Large intestine (tissue), 3 donors: ENCODE results near the gene CXorf65. TPM values are rescaled to one million over a fixed set of nuclear protein-coding genes. Genes with fewer than 3 reads are reported as not detected.

Experiments used
- DNase-seq, 2 donors: peaks; one replicate each; pipeline versions ENCODE4 v3.0.0 to v3.0.0-alpha.2; 2013
- H3K27ac ChIP-seq: one replicate; pipeline ENCODE4 v1.5.1; 2013; ENCODE audit warnings: low read length
- H3K27me3 ChIP-seq: 2 replicates; pipeline ENCODE4 v1.6.1; 2013; ENCODE audit warnings: low read length; ENCODE audit not compliant: control insufficient read depth, insufficient read depth
- H3K36me3 ChIP-seq: 2 replicates; pipeline ENCODE4 v1.6.1; 2013; ENCODE audit warnings: low read length; ENCODE audit not compliant: control insufficient read depth, insufficient read depth
- H3K4me1 ChIP-seq: one replicate; pipeline ENCODE4 v1.6.1; 2013; ENCODE audit warnings: low read length; ENCODE audit not compliant: control insufficient read depth, insufficient read depth
- H3K4me3 ChIP-seq: one replicate; pipeline ENCODE4 v1.5.1; 2013; ENCODE audit warnings: low read length
- H3K9me3 ChIP-seq: one replicate; pipeline ENCODE4 v1.6.1; 2013; ENCODE audit warnings: mild to moderate bottlenecking, low read depth, low read length, moderate library complexity; ENCODE audit not compliant: control insufficient read depth
- WGBS: methylation state at CpG from one replicate; pipeline ENCODE4 v1.1.5; 2013; ENCODE audit warnings: low lambda C conversion rate; ENCODE audit not compliant: insufficient coverage; 5-methylcytosine and 5-hydroxymethylcytosine counted together
- polyA plus RNA-seq: library from polyadenylated mRNA; unstranded; fragments of 120-200 nt; gene quantifications from one replicate; pipeline ENCODE4 v1.2.1, GENCODE V29; 2013

Gene CXorf65
- polyA plus RNA-seq, 1 donor = 1.1 TPM

DNA sequence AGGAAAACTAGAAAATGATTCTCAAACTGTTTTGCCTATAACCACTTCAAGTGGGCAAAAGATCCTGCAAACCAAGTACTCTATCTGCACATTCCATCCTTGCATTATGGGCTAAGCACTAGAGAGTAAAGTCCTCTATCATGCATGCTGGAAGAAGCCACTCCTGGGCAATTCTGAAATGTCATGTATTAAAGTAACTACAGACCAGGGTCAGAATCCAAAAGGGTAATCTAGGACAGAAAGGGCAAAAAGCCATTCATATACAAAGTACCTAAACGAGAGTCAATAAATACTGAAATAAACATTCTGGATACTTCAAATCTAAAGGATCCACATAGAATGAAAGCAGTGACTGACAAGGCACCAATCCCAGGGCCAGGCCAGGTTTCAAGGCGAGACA is 39.5 kb downstream of the CXorf65 start:
- peak overlapping the region; percentile 89 for H3K4me3 ChIP-seq
- peak overlapping the region; percentile 92 for H3K27ac ChIP-seq
- WGBS = no CpG with 5 or more reads among the region's 2 CpGs
- peak; percentile 37 to 64 for DNase-seq
- H3K4me1 ChIP-seq = peaks cover 5% of the 10 kb centered on the region
- no peaks in the 10 kb centered on the region for H3K27me3 ChIP-seq
- H3K9me3 ChIP-seq = no peaks in the 10 kb centered on the region
- H3K36me3 ChIP-seq = peaks cover 4% of the 10 kb centered on the region

DNA sequence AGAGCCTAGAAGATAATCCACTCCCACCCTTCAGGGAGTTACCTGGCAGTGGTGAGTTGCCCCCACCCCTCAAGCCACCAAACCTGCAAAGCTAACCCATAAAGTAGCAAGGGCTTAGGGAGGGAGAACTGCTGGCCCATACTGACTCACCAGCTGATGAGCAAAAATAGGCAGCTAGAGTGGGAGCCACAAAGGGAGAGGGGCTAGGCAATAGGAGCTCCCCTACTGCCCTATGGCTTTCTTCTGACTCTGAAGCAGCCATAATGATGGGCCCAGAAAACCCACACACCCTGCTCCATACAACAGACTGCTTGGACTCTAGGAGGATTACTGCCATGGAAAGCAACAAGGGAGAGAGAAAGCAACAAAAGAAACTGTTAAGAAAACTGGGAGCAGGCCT is 46.4 kb downstream of the CXorf65 start:
- Histone ChIP-seq H3K4me3 (no peak overlapping the region), H3K27ac (no peak overlapping the region), H3K4me1 (no peaks in the 10 kb centered on the region), H3K27me3 (no peaks in the 10 kb centered on the region), H3K36me3 (peaks cover 25% of the 10 kb centered on the region), H3K9me3 (no peaks in the 10 kb centered on the region)
- DNase-seq = no peak

DNA sequence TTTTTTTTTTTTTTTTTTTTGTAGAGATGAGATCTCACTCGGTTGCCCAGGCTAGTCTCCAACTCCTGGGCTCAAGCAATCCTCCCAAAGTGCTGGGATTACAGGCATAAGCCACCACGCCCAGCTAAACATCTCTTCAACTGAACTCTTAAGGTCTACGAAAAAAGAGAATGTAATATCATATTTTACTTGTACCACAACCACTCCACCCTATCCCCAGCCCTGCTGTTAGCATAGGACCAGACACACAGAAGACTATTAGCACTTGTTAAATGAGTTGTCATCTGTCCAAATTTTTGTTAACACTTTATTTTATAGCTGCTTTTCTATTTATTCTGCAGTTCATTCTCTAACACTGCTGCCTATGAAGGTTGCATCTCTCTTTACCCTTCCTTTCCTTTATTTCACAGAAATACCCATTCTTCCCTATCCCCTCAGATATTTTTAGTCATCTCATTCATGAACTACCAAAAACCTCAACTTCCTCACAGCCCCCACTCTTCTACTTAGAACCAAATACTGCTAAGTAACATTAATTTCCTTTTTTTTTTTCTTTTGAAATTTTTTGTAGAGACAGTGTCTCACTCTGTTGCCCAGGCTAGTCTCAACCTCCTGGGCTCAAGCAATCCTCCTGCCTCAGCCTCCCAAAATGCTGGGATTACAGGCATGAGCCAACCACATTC is 48.6 kb downstream of the CXorf65 start:
- H3K4me1 ChIP-seq = no peaks in the 10 kb centered on the region
- WGBS = no CpG with 5 or more reads among the region's 3 CpGs
- no peak for DNase-seq
- H3K27me3 ChIP-seq = no peaks in the 10 kb centered on the region
- peaks cover 25% of the 10 kb centered on the region for H3K36me3 ChIP-seq
- H3K4me3 ChIP-seq = no peak overlapping the region
- H3K27ac ChIP-seq = no peak overlapping the region
- H3K9me3 ChIP-seq = no peaks in the 10 kb centered on the region

DNA sequence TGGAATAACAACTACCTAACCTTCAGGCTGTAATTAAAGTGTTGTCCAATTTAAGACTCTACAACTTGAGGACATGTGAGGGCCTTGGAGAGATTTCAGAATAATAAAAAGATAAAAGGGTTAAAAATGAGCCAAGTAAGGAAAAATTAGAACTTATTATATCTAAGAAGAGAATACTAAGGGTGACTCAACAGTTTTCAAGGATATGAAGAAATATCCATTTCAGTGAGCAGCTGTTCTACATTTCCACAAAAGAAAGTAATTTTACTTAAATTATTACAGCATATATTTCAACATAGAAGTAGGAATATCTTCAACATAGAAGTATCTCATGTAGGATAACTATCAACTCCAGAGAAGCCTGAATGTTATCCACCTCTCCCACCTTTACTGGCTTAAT is 49.7 kb downstream of the CXorf65 start:
- no peak for DNase-seq
- Histone ChIP-seq H3K36me3 (peaks cover 19% of the 10 kb centered on the region), H3K4me1 (no peaks in the 10 kb centered on the region), H3K27me3 (no peaks in the 10 kb centered on the region), H3K4me3 (no peak overlapping the region), H3K27ac (no peak overlapping the region), H3K9me3 (no peaks in the 10 kb centered on the region)

Other genes starting within 250 kb of the CXorf65 start
- 0.09 TPM for gene TEX11, start 198.0 kb downstream of the CXorf65 start, polyA plus RNA-seq
- 1.1 TPM for gene SLC7A3, start 175.6 kb downstream of the CXorf65 start, polyA plus RNA-seq
- gene SNX12, start 38.4 kb downstream of the CXorf65 start, polyA plus RNA-seq = 52.9 TPM
- 17.9 TPM for gene FOXO4, start 10.9 kb downstream of the CXorf65 start, polyA plus RNA-seq
- 118 TPM for gene IL2RG, start 4.8 kb upstream of the CXorf65 start, polyA plus RNA-seq
- gene MED12, start 11.9 kb upstream of the CXorf65 start, polyA plus RNA-seq = 34.4 TPM
- 3.8 TPM for gene NLGN3, start 38.1 kb upstream of the CXorf65 start, polyA plus RNA-seq
- 64.0 TPM for gene GJB1, start 116.5 kb upstream of the CXorf65 start, polyA plus RNA-seq
- gene ZMYM3, start 147.4 kb upstream of the CXorf65 start, polyA plus RNA-seq = 29.7 TPM
- 339 TPM for gene NONO, start 176.9 kb upstream of the CXorf65 start, polyA plus RNA-seq
- gene ITGB1BP2, start 195.0 kb upstream of the CXorf65 start, polyA plus RNA-seq = 3.3 TPM